Measurements from ENCODE around the gene C1QTNF8. TPM values are rescaled to one million over a fixed set of nuclear protein-coding genes. Genes with fewer than 3 reads are reported as not detected.

Gene C1QTNF8
- total RNA-seq, 1 donor from 2014 or later: not detected

DNA sequence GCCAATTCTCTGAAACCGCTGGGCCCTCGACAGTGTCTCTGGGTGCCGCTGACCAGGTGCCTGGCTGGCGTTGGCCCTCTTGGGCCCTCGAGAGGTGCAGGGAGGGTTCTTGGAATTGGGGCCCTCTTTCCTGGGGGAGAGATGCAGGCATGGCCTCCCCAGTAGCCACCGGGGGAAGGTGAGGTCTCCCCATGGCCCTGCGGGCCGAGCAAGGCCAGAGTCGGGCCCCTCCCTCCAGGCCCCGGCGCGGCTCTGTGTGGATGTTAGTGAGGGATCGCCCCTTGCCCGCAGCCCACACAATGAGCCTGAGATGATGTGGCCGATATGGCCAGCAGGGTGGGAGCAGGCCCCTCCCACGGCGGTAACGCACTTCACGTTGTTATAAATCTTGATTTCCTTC lies 23.1 kb upstream of the C1QTNF8 start:
- H3K27ac Mint-ChIP-seq: no peak overlapping the region
- no peaks in the 10 kb centered on the region for H3K9me3 Mint-ChIP-seq
- H3K27me3 Mint-ChIP-seq: no peaks in the 10 kb centered on the region
- peaks cover 5% of the 10 kb centered on the region for H3K4me1 Mint-ChIP-seq (ENCODE audit: unreplicated experiment)
- DNase-seq (ENCODE audit: extremely low spot score, unreplicated experiment): no peak
- H3K4me3 Mint-ChIP-seq: no peak overlapping the region
- TF ChIP-seq, protein P1, sequence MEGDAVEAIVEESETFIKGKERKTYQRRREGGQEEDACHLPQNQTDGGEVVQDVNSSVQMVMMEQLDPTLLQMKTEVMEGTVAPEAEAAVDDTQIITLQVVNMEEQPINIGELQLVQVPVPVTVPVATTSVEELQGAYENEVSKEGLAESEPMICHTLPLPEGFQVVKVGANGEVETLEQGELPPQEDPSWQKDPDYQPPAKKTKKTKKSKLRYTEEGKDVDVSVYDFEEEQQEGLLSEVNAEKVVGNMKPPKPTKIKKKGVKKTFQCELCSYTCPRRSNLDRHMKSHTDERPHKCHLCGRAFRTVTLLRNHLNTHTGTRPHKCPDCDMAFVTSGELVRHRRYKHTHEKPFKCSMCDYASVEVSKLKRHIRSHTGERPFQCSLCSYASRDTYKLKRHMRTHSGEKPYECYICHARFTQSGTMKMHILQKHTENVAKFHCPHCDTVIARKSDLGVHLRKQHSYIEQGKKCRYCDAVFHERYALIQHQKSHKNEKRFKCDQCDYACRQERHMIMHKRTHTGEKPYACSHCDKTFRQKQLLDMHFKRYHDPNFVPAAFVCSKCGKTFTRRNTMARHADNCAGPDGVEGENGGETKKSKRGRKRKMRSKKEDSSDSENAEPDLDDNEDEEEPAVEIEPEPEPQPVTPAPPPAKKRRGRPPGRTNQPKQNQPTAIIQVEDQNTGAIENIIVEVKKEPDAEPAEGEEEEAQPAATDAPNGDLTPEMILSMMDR (conservative IDR thresholded peaks at IDR 0.05): no peak
- no peaks in the 10 kb centered on the region for H3K36me3 Mint-ChIP-seq

DNA sequence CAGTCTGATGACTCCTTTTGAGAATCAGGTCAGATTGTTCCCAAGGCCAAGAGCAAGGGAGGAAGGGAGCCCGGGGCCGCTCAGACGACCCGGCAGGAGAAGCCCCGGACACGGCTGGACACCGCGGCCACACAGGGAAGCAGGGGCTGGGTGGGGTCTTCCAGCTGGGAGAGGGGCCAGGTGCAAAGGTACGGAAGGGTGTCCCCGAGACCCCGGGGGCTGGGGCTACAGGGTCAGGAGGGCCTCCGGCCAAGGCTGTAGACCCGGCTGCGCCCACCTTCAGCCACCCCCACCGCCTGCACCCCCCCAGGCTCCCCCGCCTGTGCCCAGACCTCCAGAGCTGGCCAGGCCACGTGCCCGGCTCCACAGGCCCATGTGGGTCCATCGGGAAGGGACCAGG lies 21.9 kb upstream of the C1QTNF8 start:
- Mint-ChIP-seq H3K36me3 (no peaks in the 10 kb centered on the region), H3K9me3 (no peaks in the 10 kb centered on the region), H3K4me3 (no peak overlapping the region), H3K27ac (no peak overlapping the region), H3K27me3 (no peaks in the 10 kb centered on the region), H3K4me1 (ENCODE audit: unreplicated experiment) (peaks cover 5% of the 10 kb centered on the region)
- TF ChIP-seq, protein P1 (conservative IDR thresholded peaks at IDR 0.05): no peak
- DNase-seq (ENCODE audit: extremely low spot score, unreplicated experiment): no peak

DNA sequence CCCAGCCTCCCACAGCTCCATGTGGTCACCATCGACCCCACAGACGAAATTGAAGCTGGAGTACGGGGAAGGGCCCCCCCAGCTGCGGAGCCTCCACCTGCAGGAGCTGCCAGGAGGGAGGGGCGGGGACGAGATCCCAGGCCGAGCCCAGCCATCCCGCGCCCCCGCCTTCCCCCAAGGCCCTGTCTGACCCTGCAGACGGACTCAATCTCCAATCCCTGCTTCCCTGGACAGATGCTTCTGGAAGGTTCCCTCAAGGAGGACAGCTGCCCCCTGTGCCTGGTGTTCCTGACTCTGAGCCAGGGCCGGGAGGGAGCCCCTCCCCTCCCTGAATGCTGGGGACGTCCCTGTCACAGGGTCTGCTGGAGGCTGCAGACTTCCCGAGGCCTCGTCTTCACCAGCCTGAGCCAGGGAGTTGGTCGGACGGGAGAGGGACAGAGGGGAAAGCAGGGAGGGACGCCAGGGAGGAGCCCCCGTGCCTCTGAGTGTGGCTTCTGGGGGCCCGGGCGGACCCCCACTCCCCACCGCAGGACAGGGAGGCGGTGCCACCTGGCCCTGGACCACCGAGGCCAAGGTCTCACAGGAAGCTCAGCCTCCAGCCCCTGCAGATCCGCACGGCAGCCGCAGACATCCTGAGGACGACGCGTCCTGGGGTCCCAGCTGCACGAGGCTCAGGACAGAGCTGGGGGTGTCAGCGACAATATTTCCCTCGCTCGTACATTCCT lies 21.3 kb upstream of the C1QTNF8 start:
- peaks cover 5% of the 10 kb centered on the region for H3K4me1 Mint-ChIP-seq (ENCODE audit: unreplicated experiment)
- H3K4me3 Mint-ChIP-seq: no peak overlapping the region
- H3K36me3 Mint-ChIP-seq: no peaks in the 10 kb centered on the region
- H3K27ac Mint-ChIP-seq: no peak overlapping the region
- TF ChIP-seq, protein P1 (conservative IDR thresholded peaks at IDR 0.05): no peak
- H3K9me3 Mint-ChIP-seq: no peaks in the 10 kb centered on the region
- no peaks in the 10 kb centered on the region for H3K27me3 Mint-ChIP-seq
- no peak for DNase-seq (ENCODE audit: extremely low spot score, unreplicated experiment)

DNA sequence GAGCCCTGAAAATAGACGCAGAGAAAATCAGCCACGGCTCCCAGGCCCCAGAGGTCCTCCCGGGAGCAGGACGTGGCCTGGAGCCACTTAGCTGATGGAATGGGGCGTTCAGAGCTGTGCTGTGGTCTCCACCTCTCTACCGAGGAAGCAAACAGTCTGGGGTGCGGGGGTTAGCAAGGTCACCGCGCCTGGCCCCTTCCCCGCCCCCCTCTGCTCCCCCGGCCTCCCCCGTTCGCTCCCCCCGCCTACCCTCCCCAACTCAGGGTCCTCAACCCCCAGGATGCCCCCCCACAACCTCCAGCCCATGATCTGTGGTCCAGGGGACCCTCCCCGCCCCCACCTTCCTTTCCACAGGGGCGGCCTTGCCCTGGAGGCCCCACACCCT lies 20.6 kb upstream of the C1QTNF8 start:
- no peaks in the 10 kb centered on the region for H3K9me3 Mint-ChIP-seq
- H3K27ac Mint-ChIP-seq: no peak overlapping the region
- H3K4me1 Mint-ChIP-seq (ENCODE audit: unreplicated experiment): no peaks in the 10 kb centered on the region
- TF ChIP-seq, protein P1 (conservative IDR thresholded peaks at IDR 0.05): no peak
- no peak for DNase-seq (ENCODE audit: extremely low spot score, unreplicated experiment)
- no peaks in the 10 kb centered on the region for H3K36me3 Mint-ChIP-seq
- H3K4me3 Mint-ChIP-seq: no peak overlapping the region
- H3K27me3 Mint-ChIP-seq: no peaks in the 10 kb centered on the region

DNA sequence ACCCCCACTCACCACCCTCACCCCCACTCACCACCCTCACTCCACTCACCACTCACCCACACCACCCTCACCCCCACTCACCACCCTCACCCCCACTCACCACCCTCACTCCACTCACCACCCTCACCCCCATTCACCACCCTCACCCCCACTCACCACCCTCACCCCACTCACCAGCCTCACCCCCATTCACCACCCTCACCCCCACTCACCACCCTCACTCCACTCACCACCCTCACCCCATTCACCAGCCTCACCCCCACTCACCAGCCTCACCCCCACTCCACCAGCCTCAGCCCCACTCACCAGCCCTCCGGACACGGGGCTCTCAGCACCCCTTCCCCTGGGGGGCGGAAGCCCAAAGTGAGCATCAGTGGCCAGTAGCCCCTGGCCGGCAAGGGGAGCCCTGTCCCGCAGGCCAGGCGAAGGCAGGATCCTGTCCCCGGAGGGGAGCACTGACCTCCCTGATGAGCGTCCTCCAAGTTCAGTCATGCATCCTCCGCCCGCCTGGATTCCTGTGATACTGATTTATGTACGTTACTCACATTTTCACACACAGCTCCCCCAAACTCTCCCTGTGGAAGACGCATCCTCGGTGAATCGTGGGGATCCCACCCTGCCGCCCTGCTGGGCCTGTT lies 18.0 kb upstream of the C1QTNF8 start:
- H3K9me3 Mint-ChIP-seq: no peaks in the 10 kb centered on the region
- no peak for DNase-seq (ENCODE audit: extremely low spot score, unreplicated experiment)
- TF ChIP-seq, protein P1 (conservative IDR thresholded peaks at IDR 0.05): no peak
- H3K27ac Mint-ChIP-seq: no peak overlapping the region
- peaks cover 8% of the 10 kb centered on the region for H3K27me3 Mint-ChIP-seq
- H3K4me1 Mint-ChIP-seq (ENCODE audit: unreplicated experiment): no peaks in the 10 kb centered on the region
- no peaks in the 10 kb centered on the region for H3K36me3 Mint-ChIP-seq
- no peak overlapping the region for H3K4me3 Mint-ChIP-seq
